Measurements from ENCODE around the gene KRT78.

GRCh38 chr12:52821826-52822660 is 26.8 kb downstream of the KRT78 start:
- TF ChIP-seq ATF4 (CRISPR knock-in tag; IDR thresholded peaks at IDR 0.05), result no peak
- no peak for TF ChIP-seq EP300 (IDR thresholded peaks at IDR 0.05; ENCODE audit: low read length)
- TF ChIP-seq GABPA (tag; conservative IDR thresholded peaks at IDR 0.05; ENCODE audit: low read depth), result no peak
- TF ChIP-seq BMI1 (IDR thresholded peaks at IDR 0.05; ENCODE audit: low read length), result no peak
- TF ChIP-seq RERE (CRISPR knock-in tag; IDR thresholded peaks at IDR 0.05; ENCODE audit: borderline replicate concordance), result no peak
- TF ChIP-seq ELF1 (tag; IDR thresholded peaks at IDR 0.05), result no peak
- no peak for TF ChIP-seq AFF4 (CRISPR knock-in tag; IDR thresholded peaks at IDR 0.05)
- TF ChIP-seq CTCF (IDR thresholded peaks at IDR 0.05 in 2 of 3, conservative IDR thresholded peaks at IDR 0.05 in 1 of 3; ENCODE audit: insufficient read depth in 2 of 3, low read depth in 1 of 3, low read length in 3 of 3), result no peak

Data from K562 (cell line).